Endothelial cell of umbilical vein (primary cell): Measurements from ENCODE around the gene PLPP7.

ENCODE experiments used
- EZH2 ChIP-seq: IDR thresholded peaks from 2 replicates; pipeline ENCODE4 v1.6.1; 2012; ENCODE audit warnings: borderline replicate concordance, low read depth, mild to moderate bottlenecking, moderate library complexity, low read length, inconsistent platforms; ENCODE audit not compliant: severe bottlenecking
- FOS ChIP-seq: IDR thresholded peaks from 2 replicates; pipeline ENCODE4 v1.6.1; 2011; ENCODE audit warnings: mild to moderate bottlenecking, low read length, moderate library complexity, borderline replicate concordance; ENCODE audit not compliant: insufficient read depth
- GATA2 ChIP-seq: IDR thresholded peaks from 2 replicates; pipeline ENCODE4 v1.7.0; 2011; ENCODE audit warnings: low read depth, mild to moderate bottlenecking, moderate library complexity, mixed read lengths, low read length; ENCODE audit not compliant: insufficient read length, insufficient read depth
- JUN ChIP-seq: IDR thresholded peaks from 2 replicates; pipeline ENCODE4 v1.6.1; 2011; ENCODE audit warnings: borderline replicate concordance, low read depth; ENCODE audit not compliant: insufficient read length, insufficient read depth
- MYC ChIP-seq: IDR thresholded peaks from one replicate; pipeline ENCODE4 v1.6.1; 2011; ENCODE audit warnings: mild to moderate bottlenecking, low read depth, low read length
- POLR2A ChIP-seq: IDR thresholded peaks from 2 replicates; pipeline ENCODE4 v1.6.1; 2012; ENCODE audit warnings: low read depth, mild to moderate bottlenecking, control low read depth, low read length
- POLR2AphosphoS5 ChIP-seq: IDR thresholded peaks from 2 replicates; pipeline ENCODE4 v1.6.1; 2012; ENCODE audit warnings: low read depth, mild to moderate bottlenecking, control low read depth, low read length, moderate library complexity; ENCODE audit not compliant: insufficient read depth
- TF ChIP-seq, protein P1 (sequence below), 2 donors: IDR thresholded peaks; 1 replicate in 1 of 2; 2 replicates in 1 of 2; pipeline ENCODE4 v1.5.1; 2011; ENCODE audit warnings: low read length in 2 of 2, mild to moderate bottlenecking in 2 of 2, moderate library complexity in 2 of 2, control low read depth in 1 of 2, inconsistent platforms in 1 of 2, low read depth in 1 of 2; ENCODE audit not compliant: insufficient read depth in 1 of 2; ENCODE audit errors: extremely low read depth in 1 of 2
- TF ChIP-seq, protein P2 (sequence below): IDR thresholded peaks from 2 replicates; pipeline ENCODE4 v1.6.1; 2011; ENCODE audit not compliant: insufficient read depth, insufficient read length

- TF ChIP-seq, protein P1, sequence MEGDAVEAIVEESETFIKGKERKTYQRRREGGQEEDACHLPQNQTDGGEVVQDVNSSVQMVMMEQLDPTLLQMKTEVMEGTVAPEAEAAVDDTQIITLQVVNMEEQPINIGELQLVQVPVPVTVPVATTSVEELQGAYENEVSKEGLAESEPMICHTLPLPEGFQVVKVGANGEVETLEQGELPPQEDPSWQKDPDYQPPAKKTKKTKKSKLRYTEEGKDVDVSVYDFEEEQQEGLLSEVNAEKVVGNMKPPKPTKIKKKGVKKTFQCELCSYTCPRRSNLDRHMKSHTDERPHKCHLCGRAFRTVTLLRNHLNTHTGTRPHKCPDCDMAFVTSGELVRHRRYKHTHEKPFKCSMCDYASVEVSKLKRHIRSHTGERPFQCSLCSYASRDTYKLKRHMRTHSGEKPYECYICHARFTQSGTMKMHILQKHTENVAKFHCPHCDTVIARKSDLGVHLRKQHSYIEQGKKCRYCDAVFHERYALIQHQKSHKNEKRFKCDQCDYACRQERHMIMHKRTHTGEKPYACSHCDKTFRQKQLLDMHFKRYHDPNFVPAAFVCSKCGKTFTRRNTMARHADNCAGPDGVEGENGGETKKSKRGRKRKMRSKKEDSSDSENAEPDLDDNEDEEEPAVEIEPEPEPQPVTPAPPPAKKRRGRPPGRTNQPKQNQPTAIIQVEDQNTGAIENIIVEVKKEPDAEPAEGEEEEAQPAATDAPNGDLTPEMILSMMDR (IDR thresholded peaks at IDR 0.05; ENCODE audit: extremely low read depth in 1 of 2, insufficient read depth in 1 of 2, low read depth in 1 of 2, low read length in 2 of 2): no peak
- TF ChIP-seq POLR2AphosphoS5 (no peak), POLR2A (no peak), EZH2 (no peak), JUN (no peak), MYC (no peak), GATA2 (no peak), FOS (no peak)
- TF ChIP-seq, protein P2, sequence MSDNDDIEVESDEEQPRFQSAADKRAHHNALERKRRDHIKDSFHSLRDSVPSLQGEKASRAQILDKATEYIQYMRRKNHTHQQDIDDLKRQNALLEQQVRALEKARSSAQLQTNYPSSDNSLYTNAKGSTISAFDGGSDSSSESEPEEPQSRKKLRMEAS: no peak
These were observed 18.9 kb downstream of the PLPP7 start for GRCh38 chr9:131308452-131308851.
